Fibroblast of villous mesenchyme (primary cell): ENCODE results near the gene TTC34. TPM values are rescaled to one million over a fixed set of nuclear protein-coding genes. Genes with fewer than 3 reads are reported as not detected.

ENCODE experiments used
- DNase-seq: peaks from one replicate; pipeline ENCODE4 v3.0.0-alpha.2; 2010; ENCODE audit warnings: low read depth
- H3K4me3 ChIP-seq: 2 replicates; pipeline ENCODE4 v1.5.1; 2011; ENCODE audit warnings: low read depth, mild to moderate bottlenecking, low read length
- total RNA-seq: library from RNA; depleted of rRNA; stranded (reverse); fragments of >200 nt; gene quantifications from 2 replicates; pipeline ENCODE4 v1.2.3, GENCODE V29; 2012
- TF ChIP-seq, protein P1 (sequence below): IDR thresholded peaks from 2 replicates; pipeline ENCODE4 v1.5.1; 2012; ENCODE audit warnings: low read depth, mild to moderate bottlenecking, low read length; ENCODE audit not compliant: insufficient read depth

The TTC34 gene
- total RNA-seq, 1 donor, result 0.43 TPM

DNA sequence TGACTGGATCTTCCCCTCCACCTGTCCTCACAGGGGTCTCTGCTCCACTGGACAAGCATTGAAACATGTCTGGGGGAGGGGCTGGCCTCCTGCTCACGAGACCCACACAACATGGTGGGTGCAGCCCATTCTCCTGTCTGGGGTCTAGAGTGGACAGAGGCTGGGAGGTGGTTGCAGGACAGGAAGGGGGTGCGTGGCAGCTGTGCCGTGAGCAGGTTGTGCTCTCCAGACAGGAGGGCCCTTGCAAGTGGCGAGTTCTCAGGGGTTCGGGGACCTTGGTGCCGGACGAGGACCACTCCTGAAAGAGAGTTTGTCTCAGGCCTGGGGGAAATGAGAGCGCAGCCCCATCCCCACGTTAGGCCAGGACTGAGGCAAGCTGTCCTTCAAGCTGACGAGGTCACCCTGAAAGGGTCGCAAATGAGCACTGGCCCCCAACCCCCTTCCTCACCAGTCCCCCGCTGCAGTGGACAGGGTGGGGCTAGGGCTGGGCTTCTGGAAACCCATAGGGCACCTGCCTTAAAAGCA, 21.2 kb upstream of the TTC34 start:
- TF ChIP-seq, protein P1, sequence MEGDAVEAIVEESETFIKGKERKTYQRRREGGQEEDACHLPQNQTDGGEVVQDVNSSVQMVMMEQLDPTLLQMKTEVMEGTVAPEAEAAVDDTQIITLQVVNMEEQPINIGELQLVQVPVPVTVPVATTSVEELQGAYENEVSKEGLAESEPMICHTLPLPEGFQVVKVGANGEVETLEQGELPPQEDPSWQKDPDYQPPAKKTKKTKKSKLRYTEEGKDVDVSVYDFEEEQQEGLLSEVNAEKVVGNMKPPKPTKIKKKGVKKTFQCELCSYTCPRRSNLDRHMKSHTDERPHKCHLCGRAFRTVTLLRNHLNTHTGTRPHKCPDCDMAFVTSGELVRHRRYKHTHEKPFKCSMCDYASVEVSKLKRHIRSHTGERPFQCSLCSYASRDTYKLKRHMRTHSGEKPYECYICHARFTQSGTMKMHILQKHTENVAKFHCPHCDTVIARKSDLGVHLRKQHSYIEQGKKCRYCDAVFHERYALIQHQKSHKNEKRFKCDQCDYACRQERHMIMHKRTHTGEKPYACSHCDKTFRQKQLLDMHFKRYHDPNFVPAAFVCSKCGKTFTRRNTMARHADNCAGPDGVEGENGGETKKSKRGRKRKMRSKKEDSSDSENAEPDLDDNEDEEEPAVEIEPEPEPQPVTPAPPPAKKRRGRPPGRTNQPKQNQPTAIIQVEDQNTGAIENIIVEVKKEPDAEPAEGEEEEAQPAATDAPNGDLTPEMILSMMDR, result no peak
- H3K4me3 ChIP-seq, result no peak overlapping the region
- no peak for DNase-seq

DNA sequence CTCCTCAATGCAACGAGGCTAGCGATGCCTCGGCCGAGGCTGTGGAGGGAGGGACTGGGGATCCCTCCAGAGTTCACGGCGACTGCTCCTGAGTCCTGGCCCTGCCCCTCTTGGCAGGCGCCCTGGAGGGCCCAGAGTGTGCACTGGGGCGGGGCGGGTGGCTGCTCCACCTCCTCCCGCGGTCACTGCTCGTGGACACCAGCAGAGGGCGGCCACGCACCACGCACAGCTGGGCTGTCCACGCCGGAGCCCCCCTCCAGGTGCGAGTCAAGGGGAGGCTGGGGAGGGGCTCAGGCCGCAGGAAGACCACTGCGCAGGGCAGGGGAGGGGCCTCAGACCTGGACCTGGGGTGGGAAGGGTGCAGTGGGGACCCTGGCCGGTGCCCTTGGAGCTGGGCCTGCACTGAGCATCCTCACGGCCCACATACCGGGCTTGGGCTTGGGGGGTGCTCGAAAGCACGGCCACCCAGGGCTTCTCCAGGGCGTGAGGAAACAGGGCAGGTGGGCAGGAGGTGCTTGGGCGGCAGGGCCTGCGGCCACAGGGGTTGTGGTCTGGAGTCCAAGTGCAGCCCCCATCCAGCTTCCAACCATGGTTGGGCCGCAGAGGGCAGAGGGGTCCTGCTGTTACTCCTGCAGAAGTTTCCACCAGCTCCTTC, 20.6 kb upstream of the TTC34 start:
- no peak overlapping the region for H3K4me3 ChIP-seq
- DNase-seq, result no peak
- TF ChIP-seq, protein P1, result no peak

DNA sequence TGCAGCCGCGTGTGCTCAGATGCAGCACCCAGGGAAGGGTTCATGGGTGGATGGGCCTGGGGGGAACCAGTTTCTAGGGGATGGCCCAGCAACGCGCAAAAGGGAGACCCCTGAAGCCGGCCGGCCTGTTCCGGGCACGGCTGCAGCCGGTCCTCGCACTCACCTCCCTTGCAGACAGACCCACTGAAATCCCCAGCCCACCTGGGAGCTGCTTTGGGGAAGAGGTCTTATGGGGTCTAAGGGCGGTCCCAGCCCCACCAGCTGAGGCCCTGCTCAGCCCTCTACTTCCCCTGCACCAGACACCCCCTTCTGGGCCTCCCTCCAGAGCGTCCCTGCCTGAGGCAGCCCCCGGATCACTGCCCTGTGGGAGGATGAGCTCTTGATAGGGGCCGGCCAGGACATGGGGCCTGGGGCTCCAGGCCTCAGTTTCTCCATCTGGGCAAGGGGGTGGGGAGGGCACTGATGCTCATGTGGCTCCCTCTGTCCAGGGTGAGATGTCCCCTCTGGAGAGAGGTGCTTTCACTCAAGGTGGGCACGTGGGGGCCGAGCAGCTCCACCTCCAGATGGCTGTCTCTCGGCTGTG, 20.0 kb upstream of the TTC34 start:
- TF ChIP-seq, protein P1, result no peak
- no peak for DNase-seq
- H3K4me3 ChIP-seq, result no peak overlapping the region

DNA sequence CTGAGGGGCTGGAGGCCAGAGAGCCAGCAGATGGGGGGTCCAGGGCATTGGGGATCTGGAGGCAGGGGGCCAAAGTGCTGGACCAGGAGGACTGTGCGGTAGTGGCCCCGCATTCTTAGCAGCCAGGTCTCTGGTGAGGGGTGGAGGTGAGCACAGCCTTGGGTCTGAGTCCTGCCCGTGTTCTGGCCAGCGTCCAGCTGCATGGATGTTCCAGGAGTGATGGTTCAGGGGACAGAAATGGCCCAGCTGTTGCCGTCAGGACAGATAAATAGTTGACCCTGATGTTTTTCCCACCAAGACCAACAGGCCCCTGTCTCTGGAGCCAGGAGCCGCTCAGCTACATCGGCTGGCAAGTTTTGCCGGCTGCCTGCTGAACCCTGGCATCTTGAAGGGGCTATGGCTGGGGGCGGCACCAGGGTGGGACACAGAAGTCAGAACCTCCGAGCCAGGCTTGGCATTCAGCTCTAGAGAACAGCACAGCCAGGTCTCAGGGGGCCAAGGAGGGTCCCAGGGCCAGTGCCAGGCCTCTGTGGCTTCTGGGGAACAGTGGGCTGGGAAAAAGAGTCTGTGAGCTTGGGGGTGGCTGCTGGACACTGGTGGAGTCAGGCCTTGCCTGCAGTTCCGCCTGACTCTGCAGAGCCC, 19.4 kb upstream of the TTC34 start:
- DNase-seq, result no peak
- TF ChIP-seq, protein P1, result no peak
- no peak overlapping the region for H3K4me3 ChIP-seq

DNA sequence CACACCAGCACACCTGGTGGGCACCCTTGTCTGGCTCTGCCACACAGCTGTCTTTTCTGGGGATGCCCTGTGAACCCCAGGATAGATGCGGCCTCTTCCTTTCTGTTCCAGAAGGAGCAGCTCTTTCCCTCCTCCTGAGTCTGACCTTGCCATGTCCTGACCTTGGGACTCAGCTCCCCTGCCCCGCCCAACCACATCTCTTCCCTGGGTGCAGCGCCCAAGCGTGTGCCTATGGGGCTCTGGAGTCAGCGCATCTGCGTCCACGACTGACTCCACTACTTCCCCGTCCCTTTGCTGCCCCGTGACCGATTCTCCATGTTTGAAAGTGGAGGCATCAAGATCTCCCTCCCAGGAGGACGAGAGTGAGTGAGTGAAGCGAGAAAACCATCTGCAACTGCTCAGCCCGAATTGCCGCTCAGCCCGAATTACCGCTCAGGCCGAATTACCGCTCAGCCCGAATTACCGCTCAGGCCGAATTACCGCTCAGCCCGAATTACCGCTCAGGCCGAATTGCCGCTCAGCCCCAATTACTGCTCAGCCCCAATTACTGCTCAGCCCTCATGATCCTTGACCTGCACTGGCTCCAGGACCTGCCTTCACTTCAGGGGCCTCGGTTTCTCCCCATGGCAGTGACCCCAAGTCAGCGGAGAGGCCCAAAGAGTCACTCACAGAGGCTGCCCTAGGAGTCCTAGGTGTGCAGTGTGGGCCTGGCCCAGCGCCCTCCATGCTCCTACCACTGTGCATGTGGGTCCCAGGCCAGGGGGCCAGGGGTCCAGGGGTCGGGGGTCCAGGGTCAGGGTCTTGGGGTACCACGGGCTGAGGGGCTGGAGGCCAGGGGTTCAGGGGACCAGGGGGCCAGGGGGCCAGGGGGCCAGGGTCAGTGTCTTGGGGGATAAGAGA, 18.6 kb upstream of the TTC34 start:
- no peak for DNase-seq
- H3K4me3 ChIP-seq, result no peak overlapping the region
- TF ChIP-seq, protein P1, result no peak

DNA sequence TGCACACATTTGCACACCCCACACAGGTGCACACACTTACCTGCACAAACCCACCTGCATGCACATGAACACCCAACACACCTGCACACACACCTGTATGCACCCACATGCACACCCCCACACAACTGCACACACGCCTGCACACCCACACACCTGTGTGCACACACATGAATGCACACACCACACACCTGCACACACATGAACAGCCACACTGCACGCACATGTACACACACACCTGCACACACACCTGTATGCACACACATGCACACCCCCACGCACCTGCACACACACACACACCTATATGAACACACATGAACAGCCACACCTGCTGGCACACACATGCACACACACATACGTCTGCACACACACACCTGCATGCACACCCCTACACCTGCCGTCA, 17.9 kb upstream of the TTC34 start:
- TF ChIP-seq, protein P1, result no peak
- no peak for DNase-seq
- no peak overlapping the region for H3K4me3 ChIP-seq
